ENCODE measurements around the gene PRKAR2B.

DNA sequence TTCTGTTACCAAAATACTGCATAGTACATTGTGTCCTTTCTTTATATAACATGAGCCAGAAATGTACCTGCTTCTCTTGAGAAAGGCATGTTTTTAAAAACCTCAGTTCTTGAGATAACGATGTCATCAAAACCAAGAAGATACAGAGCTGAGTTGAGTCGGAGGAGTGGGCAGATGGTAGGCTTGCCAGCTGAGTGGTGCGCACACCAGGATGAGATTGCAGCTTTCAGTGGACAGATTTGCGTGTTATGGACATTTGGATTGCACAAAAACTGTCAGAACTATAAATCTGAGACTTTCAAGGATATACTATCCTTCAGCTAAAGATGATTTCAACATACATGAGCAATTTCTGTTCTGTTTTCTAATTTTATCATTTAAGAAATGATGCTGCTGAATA lies 25.0 kb downstream of the PRKAR2B start:
- TF ChIP-seq, protein P1, sequence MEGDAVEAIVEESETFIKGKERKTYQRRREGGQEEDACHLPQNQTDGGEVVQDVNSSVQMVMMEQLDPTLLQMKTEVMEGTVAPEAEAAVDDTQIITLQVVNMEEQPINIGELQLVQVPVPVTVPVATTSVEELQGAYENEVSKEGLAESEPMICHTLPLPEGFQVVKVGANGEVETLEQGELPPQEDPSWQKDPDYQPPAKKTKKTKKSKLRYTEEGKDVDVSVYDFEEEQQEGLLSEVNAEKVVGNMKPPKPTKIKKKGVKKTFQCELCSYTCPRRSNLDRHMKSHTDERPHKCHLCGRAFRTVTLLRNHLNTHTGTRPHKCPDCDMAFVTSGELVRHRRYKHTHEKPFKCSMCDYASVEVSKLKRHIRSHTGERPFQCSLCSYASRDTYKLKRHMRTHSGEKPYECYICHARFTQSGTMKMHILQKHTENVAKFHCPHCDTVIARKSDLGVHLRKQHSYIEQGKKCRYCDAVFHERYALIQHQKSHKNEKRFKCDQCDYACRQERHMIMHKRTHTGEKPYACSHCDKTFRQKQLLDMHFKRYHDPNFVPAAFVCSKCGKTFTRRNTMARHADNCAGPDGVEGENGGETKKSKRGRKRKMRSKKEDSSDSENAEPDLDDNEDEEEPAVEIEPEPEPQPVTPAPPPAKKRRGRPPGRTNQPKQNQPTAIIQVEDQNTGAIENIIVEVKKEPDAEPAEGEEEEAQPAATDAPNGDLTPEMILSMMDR (IDR thresholded peaks at IDR 0.05), result no peak
- TF ChIP-seq POLR2A (IDR thresholded peaks at IDR 0.05), result no peak

Measured in tibial nerve (tissue), 3 donors.